A549 (cell line): ENCODE measurements around the gene SRCIN1. TPM values are rescaled to one million over a fixed set of nuclear protein-coding genes. Genes with fewer than 3 reads are reported as not detected.

Experiments
- ATAC-seq, 2 experiments: fragments of 200-7000 bp in 1 of 2; fragments of >200 bp in 1 of 2; cut with Nextera tagmentation in 1 of 2; cut with Tn5 transposase in 1 of 2; 3 replicates each; pipeline versions ENCODE4 v1.8.0 to v1.9.1; 2018 to 2020; ENCODE audit warnings: mild to moderate bottlenecking in 1 of 2, moderate library complexity in 1 of 2
- CTCF ChIA-PET: fragments of 300-600 bp; sonication (Branson Sonifier 250); formaldehyde crosslinking; extraction: SDS; loops from one replicate; lab custom pipeline; 2021; ENCODE audit warnings: antibody characterized with exemption, inconsistent platforms; lab: Yijun Ruan, JAX
- POLR2A ChIA-PET: fragments of 350-600 bp; formaldehyde crosslinking; extraction: SDS; loops from one replicate; lab custom pipeline; 2021; ENCODE audit warnings: antibody characterized with exemption, inconsistent platforms; lab: Yijun Ruan, JAX
- DNase-seq, 2 experiments: peaks; one replicate each; pipeline versions ENCODE4 v3.0.0 to v3.0.0-alpha.2; 2011 to 2016; ENCODE audit warnings: low read depth in 1 of 2, low spot score in 1 of 2
- FAIRE-seq: peaks from 2 replicates; lab custom pipeline; 2011; peaks lifted over from hg19 to GRCh38; lab: Jason Lieb, UNC
- H3K27ac ChIP-seq, 2 experiments: fragments of >200 bp; sonication (Bioruptor Twin); formaldehyde crosslinking; 3 replicates each; pipeline ENCODE4 v1.5.1; 2016 to 2017
- H3K4me1 ChIP-seq: fragments of >200 bp; sonication (Bioruptor Twin); formaldehyde crosslinking; 3 replicates; pipeline ENCODE4 v1.6.1; 2016
- H3K4me2 ChIP-seq: fragments of >200 bp; sonication (Bioruptor Twin); formaldehyde crosslinking; 3 replicates; pipeline ENCODE4 v1.6.1; 2016
- H3K4me3 ChIP-seq: fragments of >200 bp; sonication (Bioruptor Twin); formaldehyde crosslinking; 3 replicates; pipeline ENCODE4 v1.5.1; 2016
- H3K9me3 ChIP-seq: fragments of >200 bp; sonication (Bioruptor Twin); formaldehyde crosslinking; 3 replicates; pipeline ENCODE4 v1.6.1; 2016
- CHD2 ChIP-seq: fragments of 150-350 bp; IDR thresholded peaks from 2 replicates; pipeline ENCODE4 v1.6.1; 2014; ENCODE audit warnings: low read length; ENCODE audit not compliant: partially characterized antibody
- CHD4 ChIP-seq: fragments of 200-600 bp; sonication (generic); IDR thresholded peaks from 2 replicates; pipeline ENCODE4 v1.6.1; 2016; ENCODE audit warnings: antibody characterized with exemption, mild to moderate bottlenecking, borderline replicate concordance
- EHF ChIP-seq: fragments of 250-450 bp; sonication (Bioruptor Pico); IDR thresholded peaks from 2 replicates; pipeline ENCODE4 v1.5.0; 2020; ENCODE audit warnings: mild to moderate bottlenecking
- EHMT2 ChIP-seq: fragments of 200-600 bp; sonication (generic); IDR thresholded peaks from 2 replicates; pipeline ENCODE4 v1.6.1; 2016; ENCODE audit warnings: antibody characterized with exemption, low read depth, mild to moderate bottlenecking, moderate library complexity
- EP300 ChIP-seq, 2 experiments: fragments of >200 bp; sonication (Bioruptor Twin); formaldehyde crosslinking; IDR thresholded peaks; 2 replicates in 1 of 2; 3 replicates in 1 of 2; pipeline ENCODE4 v1.6.1; 2016 to 2017
- ESRRA ChIP-seq: fragments of 150-350 bp; IDR thresholded peaks from 2 replicates; pipeline ENCODE4 v1.6.1; 2014; ENCODE audit warnings: mild to moderate bottlenecking, low read length, borderline replicate concordance
- HDAC2 ChIP-seq: fragments of 200-600 bp; sonication (generic); IDR thresholded peaks from 2 replicates; pipeline ENCODE4 v1.6.1; 2016
- HEYL ChIP-seq: fragments of 250-450 bp; sonication (Bioruptor Pico); IDR thresholded peaks from 2 replicates; pipeline ENCODE4 v1.8.0; 2021; ENCODE audit warnings: mild to moderate bottlenecking, moderate library complexity
- HOXA7 ChIP-seq: fragments of 250-450 bp; sonication (Bioruptor Pico); IDR thresholded peaks from 2 replicates; pipeline ENCODE4 v1.5.0; 2020; ENCODE audit warnings: mild to moderate bottlenecking, moderate library complexity
- HOXB13 ChIP-seq: fragments of 250-450 bp; sonication (Bioruptor Pico); IDR thresholded peaks from 2 replicates; pipeline ENCODE4 v1.5.0; 2020; ENCODE audit warnings: low read depth, mild to moderate bottlenecking, moderate library complexity
- KDM5A ChIP-seq: fragments of 200-600 bp; sonication (generic); IDR thresholded peaks from 2 replicates; pipeline ENCODE4 v1.6.1; 2016; ENCODE audit warnings: antibody characterized with exemption, mild to moderate bottlenecking
- MAFK ChIP-seq: fragments of 450-650 bp; IDR thresholded peaks from 2 replicates; pipeline ENCODE4 v1.6.1; 2014; ENCODE audit not compliant: partially characterized antibody
- MAZ ChIP-seq: fragments of 150-350 bp; IDR thresholded peaks from 2 replicates; pipeline ENCODE4 v1.6.1; 2014; ENCODE audit warnings: antibody characterized with exemption, low read depth, low read length, borderline replicate concordance
- MYC ChIP-seq: IDR thresholded peaks from 2 replicates; pipeline ENCODE4 v1.6.1; 2012; ENCODE audit warnings: mild to moderate bottlenecking, inconsistent platforms, low read length, improper control_type of control experiment, borderline replicate concordance
- NFE2L2 ChIP-seq: fragments of 150-350 bp; conservative IDR thresholded peaks from 2 replicates; pipeline ENCODE4 v1.6.1; 2014; ENCODE audit warnings: low read length
- PHF8 ChIP-seq: fragments of 200-600 bp; sonication (generic); IDR thresholded peaks from 2 replicates; pipeline ENCODE4 v1.6.1; 2016; ENCODE audit warnings: low read depth, mild to moderate bottlenecking, antibody characterized with exemption, moderate library complexity, borderline replicate concordance
- POLR2A ChIP-seq: IDR thresholded peaks from 2 replicates; pipeline ENCODE4 v1.6.1; 2012; ENCODE audit warnings: mild to moderate bottlenecking, low read length
- POLR2AphosphoS2 ChIP-seq: conservative IDR thresholded peaks from 2 replicates; pipeline ENCODE4 v1.6.1; 2012; ENCODE audit warnings: low read length, improper control_type of control experiment, inconsistent platforms
- RAD21 ChIP-seq, 2 experiments: fragments of >200 bp in 1 of 2; sonication (Bioruptor Twin) in 1 of 2; formaldehyde crosslinking in 1 of 2; IDR thresholded peaks in 1 of 2; conservative IDR thresholded peaks in 1 of 2; 2 replicates in 1 of 2; 3 replicates in 1 of 2; pipeline ENCODE4 v1.6.1; 2012 to 2018; ENCODE audit warnings: inconsistent platforms in 1 of 2
- RARB ChIP-seq: fragments of 250-450 bp; sonication (Bioruptor Pico); IDR thresholded peaks from 2 replicates; pipeline ENCODE4 v1.8.0; 2021; ENCODE audit warnings: mild to moderate bottlenecking, moderate library complexity
- RCOR1 ChIP-seq: fragments of 150-350 bp; IDR thresholded peaks from 2 replicates; pipeline ENCODE4 v1.6.1; 2014; ENCODE audit warnings: antibody characterized with exemption, low read length, low read depth
- ZC3H11A ChIP-seq: fragments of 450-650 bp; IDR thresholded peaks from 2 replicates; pipeline ENCODE4 v1.6.1; 2014; ENCODE audit warnings: antibody characterized with exemption, mild to moderate bottlenecking
- WGBS: methylation state at CpG from one replicate; pipeline ENCODE4 v1.1.6; 2017; ENCODE audit errors: missing lambda C conversion rate; 5-methylcytosine and 5-hydroxymethylcytosine counted together
- polyA plus RNA-seq, 4 experiments: library from polyadenylated mRNA; depleted of rRNA in 3 of 4; stranded (reverse); fragments of >200 nt; fragmentation: RNase III in 1 of 4; extraction: RNeasy Plus Mini Kit Qiagen cat#74134 plus additional on column Dnase treatment in 1 of 4; gene quantifications; 2 replicates in 3 of 4; 3 replicates in 1 of 4; pipeline ENCODE4 v1.2.3, GENCODE V29; 2011 to 2017
- TF ChIP-seq, protein P1 (sequence below): IDR thresholded peaks from 2 replicates; pipeline ENCODE4 v1.6.1; 2012
- TF ChIP-seq, protein P2 (sequence below): fragments of >200 bp; sonication (Bioruptor Twin); formaldehyde crosslinking; IDR thresholded peaks from 3 replicates; pipeline ENCODE4 v1.5.1; 2016
- TF ChIP-seq, protein P3 (sequence below): fragments of 150-350 bp; IDR thresholded peaks from 2 replicates; pipeline ENCODE4 v1.6.1; 2014; ENCODE audit warnings: low read depth, mild to moderate bottlenecking, low read length

SRCIN1 gene
- polyA plus RNA-seq, 2 of the 4 experiments (the other 2 are of a cell fraction): 1.4 to 2.1 TPM

DNA sequence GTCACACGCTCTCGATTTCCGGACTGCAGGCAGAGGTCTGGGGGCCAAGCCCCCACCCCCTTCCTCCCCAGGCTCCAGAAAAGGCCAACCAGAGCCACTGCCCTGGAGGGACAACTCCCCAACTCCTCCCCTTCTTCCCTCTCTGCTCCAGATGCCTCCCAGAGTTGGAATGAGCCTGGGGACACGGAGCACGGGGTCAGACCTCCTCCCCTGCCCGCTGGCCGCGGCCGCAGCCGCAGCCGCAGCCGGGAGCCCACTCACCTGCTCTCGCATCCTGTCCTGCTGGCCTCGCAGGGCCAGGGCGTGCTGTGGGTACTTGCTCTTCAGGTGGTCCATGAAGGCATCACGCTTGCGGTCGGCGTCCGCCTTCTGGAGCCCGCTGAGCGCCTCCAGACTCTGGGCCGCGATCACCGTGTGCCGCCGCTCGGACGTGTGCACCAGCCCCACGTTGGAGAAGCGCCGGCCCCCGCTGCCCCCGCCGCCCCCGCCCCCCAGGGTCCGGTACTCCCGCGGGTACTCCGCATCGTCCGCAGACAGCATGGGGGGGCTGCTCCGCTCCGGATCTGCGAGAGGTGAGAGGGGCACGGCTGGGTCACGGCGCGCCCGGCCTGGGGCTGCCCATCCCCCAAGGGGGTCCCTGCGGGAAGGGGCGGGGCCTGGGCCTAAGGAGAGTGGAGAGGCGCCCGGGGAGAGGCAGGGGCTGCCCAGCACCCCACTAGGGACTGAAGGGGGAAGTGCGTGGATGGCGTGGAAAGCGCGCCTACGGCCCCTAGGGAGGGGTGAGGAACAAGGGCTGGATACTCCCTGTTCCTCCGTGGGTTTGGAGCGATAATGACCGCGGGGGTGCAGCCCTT, 27.3 kb downstream of the SRCIN1 start:
- FAIRE-seq (no peak), ATAC-seq (no peak)
- CTCF ChIA-PET: interaction anchor here (1.0 to 33.9 kb wide), 11 partner anchors 13 to 155 kb away, joined by 3 to 948 read pairs (median 11); partner anchors contain the start of gene SRCIN1

DNA sequence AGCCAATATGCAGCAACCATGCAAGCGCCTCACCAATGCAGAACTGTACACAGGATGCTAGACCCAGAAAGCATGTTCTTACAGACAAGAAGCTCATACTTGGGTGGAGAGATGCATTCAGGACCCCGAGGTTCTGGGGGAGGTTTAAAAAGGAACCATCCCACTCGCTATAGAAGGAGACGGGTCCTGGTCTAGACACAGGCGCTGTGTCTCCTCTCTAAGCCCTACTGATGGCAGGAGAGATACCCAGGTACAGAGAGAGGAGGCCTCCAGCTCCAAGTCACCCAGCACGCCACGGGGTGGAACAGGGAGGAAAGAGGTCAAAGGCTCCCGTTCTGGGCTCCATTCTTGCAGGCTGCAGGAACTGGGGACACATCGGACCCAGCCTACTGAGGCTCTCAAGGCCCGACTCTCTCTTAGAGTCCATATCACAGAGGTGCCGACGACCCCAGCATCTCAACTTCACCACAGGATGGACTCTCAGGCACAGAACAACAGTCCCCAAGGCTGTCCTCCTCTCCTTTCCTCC, 28.0 kb downstream of the SRCIN1 start:
- Histone ChIP-seq H3K4me3 (no peak overlapping the region), H3K9me3 (no peaks in the 10 kb centered on the region), H3K27ac (no peak overlapping the region), H3K4me2 (no peak overlapping the region), H3K4me1 (peaks cover 13% of the 10 kb centered on the region)
- ChIA-PET POLR2A (no interaction called here), CTCF (interaction anchor here (1.0 to 5.2 kb wide), 8 partner anchors 12 to 89 kb away, joined by 3 to 82 read pairs (median 8); partner anchors contain the start of gene SRCIN1)
- FAIRE-seq (no peak), DNase-seq (no peak), ATAC-seq (no peak)
- no peak for TF ChIP-seq EHF (CRISPR knock-in tag)
- TF ChIP-seq HEYL (CRISPR knock-in tag): no peak
- TF ChIP-seq RCOR1: no peak
- no peak for TF ChIP-seq MAFK
- no peak for TF ChIP-seq MAZ
- TF ChIP-seq NFE2L2: no peak
- TF ChIP-seq HOXB13 (CRISPR knock-in tag): no peak
- no peak for TF ChIP-seq HOXA7 (CRISPR knock-in tag)
- no peak for TF ChIP-seq RAD21 (conservative IDR thresholded peaks at IDR 0.05 in 1 of 2, IDR thresholded peaks at IDR 0.05 in 1 of 2)
- TF ChIP-seq ZC3H11A: no peak
- no peak for TF ChIP-seq KDM5A
- TF ChIP-seq, protein P1, sequence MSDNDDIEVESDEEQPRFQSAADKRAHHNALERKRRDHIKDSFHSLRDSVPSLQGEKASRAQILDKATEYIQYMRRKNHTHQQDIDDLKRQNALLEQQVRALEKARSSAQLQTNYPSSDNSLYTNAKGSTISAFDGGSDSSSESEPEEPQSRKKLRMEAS: no peak
- no peak for TF ChIP-seq CHD4
- no peak for TF ChIP-seq EHMT2
- TF ChIP-seq POLR2AphosphoS2: no peak
- WGBS: 65% methylated on average over 12 of the region's 12 CpGs

More for the DNA sequence above, 27.3 kb downstream of the SRCIN1 start:
- no peaks in the 10 kb centered on the region for H3K9me3 ChIP-seq
- 72% methylated on average over 46 of the region's 63 CpGs for WGBS
- no peak overlapping the region for H3K4me2 ChIP-seq
- TF ChIP-seq PHF8 (no peak), POLR2A (no peak), RAD21 (conservative IDR thresholded peaks at IDR 0.05 in 1 of 2, IDR thresholded peaks at IDR 0.05 in 1 of 2) (no peak), MYC (no peak), ESRRA (no peak), CHD2 (no peak), RARB (no peak), NFE2L2 (no peak), HDAC2 (no peak), EP300 (IDR thresholded peaks at IDR 0.05) (no peak), POLR2AphosphoS2 (no peak)
- TF ChIP-seq, protein P2, sequence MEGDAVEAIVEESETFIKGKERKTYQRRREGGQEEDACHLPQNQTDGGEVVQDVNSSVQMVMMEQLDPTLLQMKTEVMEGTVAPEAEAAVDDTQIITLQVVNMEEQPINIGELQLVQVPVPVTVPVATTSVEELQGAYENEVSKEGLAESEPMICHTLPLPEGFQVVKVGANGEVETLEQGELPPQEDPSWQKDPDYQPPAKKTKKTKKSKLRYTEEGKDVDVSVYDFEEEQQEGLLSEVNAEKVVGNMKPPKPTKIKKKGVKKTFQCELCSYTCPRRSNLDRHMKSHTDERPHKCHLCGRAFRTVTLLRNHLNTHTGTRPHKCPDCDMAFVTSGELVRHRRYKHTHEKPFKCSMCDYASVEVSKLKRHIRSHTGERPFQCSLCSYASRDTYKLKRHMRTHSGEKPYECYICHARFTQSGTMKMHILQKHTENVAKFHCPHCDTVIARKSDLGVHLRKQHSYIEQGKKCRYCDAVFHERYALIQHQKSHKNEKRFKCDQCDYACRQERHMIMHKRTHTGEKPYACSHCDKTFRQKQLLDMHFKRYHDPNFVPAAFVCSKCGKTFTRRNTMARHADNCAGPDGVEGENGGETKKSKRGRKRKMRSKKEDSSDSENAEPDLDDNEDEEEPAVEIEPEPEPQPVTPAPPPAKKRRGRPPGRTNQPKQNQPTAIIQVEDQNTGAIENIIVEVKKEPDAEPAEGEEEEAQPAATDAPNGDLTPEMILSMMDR: no peak
- TF ChIP-seq, protein P3, sequence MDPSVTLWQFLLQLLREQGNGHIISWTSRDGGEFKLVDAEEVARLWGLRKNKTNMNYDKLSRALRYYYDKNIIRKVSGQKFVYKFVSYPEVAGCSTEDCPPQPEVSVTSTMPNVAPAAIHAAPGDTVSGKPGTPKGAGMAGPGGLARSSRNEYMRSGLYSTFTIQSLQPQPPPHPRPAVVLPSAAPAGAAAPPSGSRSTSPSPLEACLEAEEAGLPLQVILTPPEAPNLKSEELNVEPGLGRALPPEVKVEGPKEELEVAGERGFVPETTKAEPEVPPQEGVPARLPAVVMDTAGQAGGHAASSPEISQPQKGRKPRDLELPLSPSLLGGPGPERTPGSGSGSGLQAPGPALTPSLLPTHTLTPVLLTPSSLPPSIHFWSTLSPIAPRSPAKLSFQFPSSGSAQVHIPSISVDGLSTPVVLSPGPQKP: no peak
- DNase-seq: no peak
- no peak overlapping the region for H3K4me3 ChIP-seq
- peaks cover 8% of the 10 kb centered on the region for H3K4me1 ChIP-seq
- POLR2A ChIA-PET: no interaction called here
- no peak overlapping the region for H3K27ac ChIP-seq
